HFFc6 (cell line): ENCODE results near the gene PRKG1. TPM values are rescaled to one million over a fixed set of nuclear protein-coding genes. Genes with fewer than 3 reads are reported as not detected.

Experiments
- DNase-seq: peaks from one replicate; pipeline ENCODE4 v3.0.0-alpha.2; 2018
- H3K27ac Mint-ChIP-seq: 2 replicates; pipeline ENCODE4 v1.8.0; 2020; ENCODE audit warnings: mild to moderate bottlenecking, mixed read lengths
- H3K27me3 Mint-ChIP-seq: 2 replicates; pipeline ENCODE4 v1.8.0; 2021; ENCODE audit warnings: mild to moderate bottlenecking, moderate library complexity, mixed read lengths; ENCODE audit not compliant: insufficient read depth
- H3K36me3 Mint-ChIP-seq: 2 replicates; pipeline ENCODE4 v1.8.0; 2021; ENCODE audit warnings: low read depth, mixed read lengths
- H3K4me1 Mint-ChIP-seq: 2 replicates; pipeline ENCODE4 v1.8.0; 2020; ENCODE audit warnings: low read depth, mixed read lengths
- H3K4me3 Mint-ChIP-seq: 2 replicates; pipeline ENCODE4 v1.8.0; 2020; ENCODE audit warnings: mild to moderate bottlenecking, moderate library complexity, mixed read lengths
- H3K9me3 Mint-ChIP-seq: 2 replicates; pipeline ENCODE4 v1.8.0; 2020; ENCODE audit warnings: mild to moderate bottlenecking, mixed read lengths
- CTCF ChIP-seq: fragments of 200-600 bp; sonication (generic); IDR thresholded peaks from 2 replicates; pipeline ENCODE4 v1.5.0; 2021; ENCODE audit warnings: antibody characterized with exemption, mild to moderate bottlenecking
- total RNA-seq, 6 experiments: library from RNA; stranded (reverse); fragmentation: NEBNext Ultra II Directional; extraction: Animal tissue kit (Norgen Biotek cat#: 25700); gene quantifications; 2 replicates in 1 of 6; 3 replicates in 5 of 6; pipeline ENCODE4 v1.2.3, GENCODE V29; 2021

PRKG1 gene
- total RNA-seq, 6 experiments from 2014 or later: 9.3 to 10.1 (median 9.8) TPM

- TF ChIP-seq CTCF: no peak
- no peak overlapping the region for H3K27ac Mint-ChIP-seq
- H3K4me3 Mint-ChIP-seq: peak overlapping the region; percentile 97
- H3K9me3 Mint-ChIP-seq: no peaks in the 10 kb centered on the region
- H3K36me3 Mint-ChIP-seq: no peaks in the 10 kb centered on the region
- DNase-seq: no peak
- H3K27me3 Mint-ChIP-seq: peaks cover 3% of the 10 kb centered on the region; the same call in 1 of the 2 replicates
- H3K4me1 Mint-ChIP-seq: peaks cover 38% of the 10 kb centered on the region
These were observed 1.6 kb downstream of the PRKG1 start for GRCh38 chr10:51075873-51076229.

GRCh38 chr10:51076299-51076841 lies 2.1 kb downstream of the PRKG1 start:
- Mint-ChIP-seq H3K36me3 (no peaks in the 10 kb centered on the region), H3K4me1 (peaks cover 38% of the 10 kb centered on the region), H3K27me3 (peaks cover 3% of the 10 kb centered on the region; the same call in 1 of the 2 replicates), H3K27ac (no peak overlapping the region), H3K4me3 (peak overlapping the region; percentile 97), H3K9me3 (no peaks in the 10 kb centered on the region)
- no peak for TF ChIP-seq CTCF
- DNase-seq: no peak

- TF ChIP-seq CTCF: no peak
- H3K4me3 Mint-ChIP-seq: no peak overlapping the region
- no peaks in the 10 kb centered on the region for H3K9me3 Mint-ChIP-seq
- no peak overlapping the region for H3K27ac Mint-ChIP-seq
- DNase-seq: no peak
- H3K36me3 Mint-ChIP-seq: no peaks in the 10 kb centered on the region
- H3K4me1 Mint-ChIP-seq: peaks cover 38% of the 10 kb centered on the region
- peaks cover 3% of the 10 kb centered on the region; the same call in 1 of the 2 replicates for H3K27me3 Mint-ChIP-seq
These were observed 2.8 kb downstream of the PRKG1 start for GRCh38 chr10:51077074-51077473.

DNA sequence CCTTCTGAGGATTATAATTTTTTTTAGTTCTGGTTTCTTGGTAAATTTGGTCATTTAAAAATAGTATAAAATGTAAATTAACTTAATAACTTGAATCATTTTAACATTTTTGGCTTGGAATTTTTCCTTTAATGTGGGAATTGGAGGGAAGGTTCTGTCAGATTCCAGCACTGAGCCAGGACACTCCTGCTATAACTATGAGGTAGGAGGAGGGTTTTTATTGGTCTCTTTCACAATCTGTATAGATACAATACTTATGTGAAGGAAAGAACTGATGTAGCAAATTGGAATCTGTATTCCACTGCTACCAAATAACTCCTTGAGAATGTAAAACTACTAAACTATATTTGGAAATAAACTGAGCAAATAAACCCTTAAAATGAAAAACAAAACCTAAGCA lies 3.2 kb downstream of the PRKG1 start:
- H3K27me3 Mint-ChIP-seq: peaks cover 3% of the 10 kb centered on the region; the same call in 1 of the 2 replicates
- H3K27ac Mint-ChIP-seq: no peak overlapping the region
- TF ChIP-seq CTCF: no peak
- no peak for DNase-seq
- H3K9me3 Mint-ChIP-seq: no peaks in the 10 kb centered on the region
- peaks cover 38% of the 10 kb centered on the region for H3K4me1 Mint-ChIP-seq
- no peaks in the 10 kb centered on the region for H3K36me3 Mint-ChIP-seq
- no peak overlapping the region for H3K4me3 Mint-ChIP-seq

GRCh38 chr10:51079331-51079730 lies 5.0 kb downstream of the PRKG1 start:
- H3K36me3 Mint-ChIP-seq: no peaks in the 10 kb centered on the region
- H3K4me3 Mint-ChIP-seq: no peak overlapping the region
- no peak overlapping the region for H3K27ac Mint-ChIP-seq
- no peak for TF ChIP-seq CTCF
- H3K4me1 Mint-ChIP-seq: peaks cover 28% of the 10 kb centered on the region
- DNase-seq: no peak
- no peaks in the 10 kb centered on the region for H3K9me3 Mint-ChIP-seq
- H3K27me3 Mint-ChIP-seq: peaks cover 3% of the 10 kb centered on the region; the same call in 1 of the 2 replicates
